ENCODE measurements around the gene ARID1B. TPM values are rescaled to one million over a fixed set of nuclear protein-coding genes. Genes with fewer than 3 reads are reported as not detected.

Gene ARID1B
- total RNA-seq, 1 donor from 2014 or later = 62.1 TPM

DNA sequence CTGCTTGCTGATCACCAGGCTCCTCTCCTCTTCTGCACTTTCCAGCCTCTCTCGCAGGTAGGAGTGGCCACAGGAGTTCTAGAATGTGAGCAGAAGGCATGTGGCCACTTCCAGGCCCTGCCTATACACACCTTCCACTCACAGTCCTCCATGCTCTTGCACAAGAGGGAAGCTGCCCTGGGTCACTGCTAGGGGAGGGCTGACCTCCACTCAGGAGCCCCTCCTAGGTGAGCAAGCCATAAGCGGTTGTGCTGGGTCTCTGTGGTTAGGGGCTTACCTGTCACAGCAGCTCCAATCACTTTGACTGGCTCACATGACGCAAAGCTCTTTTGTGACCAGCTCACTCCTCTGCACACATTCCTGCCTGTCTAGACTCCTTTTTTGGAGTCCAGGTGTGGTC lies 477.9 kb downstream of the ARID1B start:
- Histone ChIP-seq H3K9ac (no peak overlapping the region), H3K36me3 (no peaks in the 10 kb centered on the region), H3K27me3 (no peaks in the 10 kb centered on the region), H3K4me3 (no peak overlapping the region), H3K4me1 (no peaks in the 10 kb centered on the region), H3K9me3 (ENCODE audit: low read depth) (no peaks in the 10 kb centered on the region), H2AFZ (replicated peaks) (no peak overlapping the region), H3K4me2 (no peak overlapping the region), H4K20me1 (ENCODE audit: low read depth) (no peaks in the 10 kb centered on the region), H3K79me2 (ENCODE audit: low read depth) (no peaks in the 10 kb centered on the region), H3K27ac (no peak overlapping the region), H3F3A (ENCODE audit: low read depth) (no peaks in the 10 kb centered on the region)
- peaks cover 2% of the 10 kb centered on the region for H3K27me3 Mint-ChIP-seq (ENCODE audit: insufficient read depth, low read depth)
- no peaks in the 10 kb centered on the region for H3K36me3 Mint-ChIP-seq
- H3K27ac Mint-ChIP-seq = no peak overlapping the region
- H3K4me1 Mint-ChIP-seq = peaks cover 11% of the 10 kb centered on the region
- no peaks in the 10 kb centered on the region for H3K9me3 Mint-ChIP-seq
- no peak overlapping the region for H3K4me3 Mint-ChIP-seq
- no peak for DNase-seq (ENCODE audit: low spot score)
- TF ChIP-seq EZH2phosphoT487 (IDR thresholded peaks at IDR 0.05) = no peak
- no peak for TF ChIP-seq EZH2 (IDR thresholded peaks at IDR 0.05)
- TF ChIP-seq CTCF (IDR thresholded peaks at IDR 0.05) = no peak

GRCh38 chr6:157258878-157259277 lies 481.7 kb downstream of the ARID1B start:
- no peak overlapping the region for H3K4me2 ChIP-seq
- H3K9ac ChIP-seq = no peak overlapping the region
- no peaks in the 10 kb centered on the region for H3K27me3 ChIP-seq
- no peaks in the 10 kb centered on the region for H3K4me1 ChIP-seq
- peaks cover 4% of the 10 kb centered on the region for H3K27me3 Mint-ChIP-seq (ENCODE audit: insufficient read depth, low read depth)
- H3K27ac Mint-ChIP-seq = no peak overlapping the region
- no peak overlapping the region for H3K27ac ChIP-seq
- H3K79me2 ChIP-seq (ENCODE audit: low read depth) = no peaks in the 10 kb centered on the region
- no peak for DNase-seq (ENCODE audit: low spot score)
- H4K20me1 ChIP-seq (ENCODE audit: low read depth) = no peaks in the 10 kb centered on the region
- no peaks in the 10 kb centered on the region for H3K36me3 ChIP-seq
- no peak overlapping the region for H2AFZ ChIP-seq (replicated peaks)
- no peaks in the 10 kb centered on the region for H3K9me3 ChIP-seq (ENCODE audit: low read depth)
- H3K4me3 ChIP-seq = no peak overlapping the region
- no peak overlapping the region for H3K4me3 Mint-ChIP-seq
- no peaks in the 10 kb centered on the region for H3K36me3 Mint-ChIP-seq
- H3F3A ChIP-seq (ENCODE audit: low read depth) = no peaks in the 10 kb centered on the region
- TF ChIP-seq EZH2 (IDR thresholded peaks at IDR 0.05) = no peak
- TF ChIP-seq CTCF (IDR thresholded peaks at IDR 0.05) = no peak
- TF ChIP-seq EZH2phosphoT487 (IDR thresholded peaks at IDR 0.05) = no peak
- H3K9me3 Mint-ChIP-seq = no peaks in the 10 kb centered on the region
- H3K4me1 Mint-ChIP-seq = peaks cover 11% of the 10 kb centered on the region

DNA sequence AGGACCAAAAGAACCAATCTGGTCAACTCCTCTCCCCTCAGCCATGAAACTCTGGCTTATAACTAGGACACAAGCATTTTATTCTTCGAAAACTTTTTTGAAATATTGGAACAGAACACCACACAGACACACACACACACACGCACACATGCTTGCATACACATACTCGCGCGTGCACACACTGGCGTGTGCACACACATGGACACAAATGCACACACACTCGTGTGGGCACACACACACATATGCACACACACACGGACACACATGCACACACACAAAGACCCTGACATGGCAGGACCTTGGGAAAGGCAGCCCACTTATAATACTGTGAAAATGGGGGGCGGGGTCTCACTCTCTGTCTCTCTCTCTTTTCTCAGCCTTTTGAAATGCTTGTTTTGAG lies 482.3 kb downstream of the ARID1B start:
- Histone ChIP-seq H3K9ac (no peak overlapping the region), H3K9me3 (ENCODE audit: low read depth) (no peaks in the 10 kb centered on the region), H3K27me3 (no peaks in the 10 kb centered on the region), H3K36me3 (no peaks in the 10 kb centered on the region), H3K79me2 (ENCODE audit: low read depth) (no peaks in the 10 kb centered on the region), H4K20me1 (ENCODE audit: low read depth) (no peaks in the 10 kb centered on the region), H2AFZ (replicated peaks) (no peak overlapping the region), H3K4me2 (no peak overlapping the region), H3F3A (ENCODE audit: low read depth) (no peaks in the 10 kb centered on the region), H3K4me3 (no peak overlapping the region), H3K27ac (no peak overlapping the region), H3K4me1 (no peaks in the 10 kb centered on the region)
- peaks cover 4% of the 10 kb centered on the region for H3K27me3 Mint-ChIP-seq (ENCODE audit: insufficient read depth, low read depth)
- H3K4me1 Mint-ChIP-seq = peaks cover 11% of the 10 kb centered on the region
- TF ChIP-seq EZH2 (IDR thresholded peaks at IDR 0.05) (no peak), EZH2phosphoT487 (IDR thresholded peaks at IDR 0.05) (no peak), CTCF (IDR thresholded peaks at IDR 0.05) (no peak)
- no peak overlapping the region for H3K27ac Mint-ChIP-seq
- no peaks in the 10 kb centered on the region for H3K36me3 Mint-ChIP-seq
- no peaks in the 10 kb centered on the region for H3K9me3 Mint-ChIP-seq
- DNase-seq (ENCODE audit: low spot score) = no peak
- no peak overlapping the region for H3K4me3 Mint-ChIP-seq

Small RNA genes within 50 kb of the gene (microRNA-seq; reads per million reads assigned to microRNA genes)
- not detected for gene MIR4466

Small RNA genes within 50 kb of the gene (small RNA-seq; reads per million reads assigned to genes)
- 0.09 reads per million for gene AL355297.2
- gene MIR4466 = not detected

All from neural progenitor cell (in vitro differentiated cells).